ENCODE measurements around the gene PAIP2B. TPM values are rescaled to one million over a fixed set of nuclear protein-coding genes. Genes with fewer than 3 reads are reported as not detected.
"Not testable (repeated sequence)": the region's sequence is repeated elsewhere in the genome, so short reads cannot be mapped to it uniquely, and the experiment has no call there.

PAIP2B gene
- polyA plus RNA-seq, 1 donor, result 5.1 TPM

GRCh38 chr2:71216501-71216900 is 10.4 kb downstream of the PAIP2B start:
- no peak for DNase-seq (ENCODE audit: low read depth)

- DNase-seq (ENCODE audit: low read depth), result no peak
These were observed 11.5 kb downstream of the PAIP2B start for GRCh38 chr2:71215447-71215846.

GRCh38 chr2:71212336-71212735 is 14.6 kb downstream of the PAIP2B start:
- DNase-seq (ENCODE audit: low read depth), result no peak

DNA sequence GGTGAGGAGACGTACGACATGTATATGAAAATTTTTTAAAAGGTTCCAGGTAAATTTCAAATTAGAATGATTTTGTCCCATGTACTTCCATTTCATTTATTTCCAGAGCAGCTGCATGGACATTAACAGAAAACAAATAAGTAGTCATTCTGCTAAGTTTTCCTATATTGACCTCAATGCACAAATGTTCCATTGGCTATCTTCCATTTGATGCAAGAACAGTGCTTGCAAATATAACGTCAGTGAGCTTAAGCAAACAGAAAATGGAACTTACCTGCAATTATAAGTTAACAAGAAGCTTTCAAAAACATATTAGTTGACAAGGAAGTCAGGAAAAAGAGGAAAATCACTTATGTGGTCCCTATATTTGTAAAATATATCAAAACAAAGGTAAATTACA is 16.6 kb downstream of the PAIP2B start:
- DNase-seq (ENCODE audit: low read depth), result no peak

DNA sequence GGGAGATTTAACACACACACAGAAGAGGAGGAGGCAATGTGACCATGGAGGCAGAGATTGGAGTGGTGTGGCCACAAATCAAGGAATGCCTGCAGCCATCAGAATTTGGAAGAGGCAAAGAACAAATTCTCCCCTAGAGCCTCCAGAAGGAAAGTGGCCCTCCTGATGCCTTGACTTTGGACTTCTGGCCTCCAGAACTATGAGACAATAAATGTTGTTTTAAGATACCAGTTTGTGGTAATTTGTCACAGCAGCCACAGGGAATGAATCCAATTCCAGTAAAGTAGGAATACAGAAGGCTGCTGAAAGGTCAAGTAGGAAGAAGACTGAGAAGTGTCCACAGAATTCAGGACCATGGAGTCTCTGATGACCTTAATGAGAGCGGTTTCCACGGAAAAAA is 18.1 kb downstream of the PAIP2B start:
- DNase-seq (ENCODE audit: low read depth), result no peak

- DNase-seq (ENCODE audit: low read depth), result no peak
These were observed 19.3 kb downstream of the PAIP2B start for GRCh38 chr2:71207601-71208000.

DNA sequence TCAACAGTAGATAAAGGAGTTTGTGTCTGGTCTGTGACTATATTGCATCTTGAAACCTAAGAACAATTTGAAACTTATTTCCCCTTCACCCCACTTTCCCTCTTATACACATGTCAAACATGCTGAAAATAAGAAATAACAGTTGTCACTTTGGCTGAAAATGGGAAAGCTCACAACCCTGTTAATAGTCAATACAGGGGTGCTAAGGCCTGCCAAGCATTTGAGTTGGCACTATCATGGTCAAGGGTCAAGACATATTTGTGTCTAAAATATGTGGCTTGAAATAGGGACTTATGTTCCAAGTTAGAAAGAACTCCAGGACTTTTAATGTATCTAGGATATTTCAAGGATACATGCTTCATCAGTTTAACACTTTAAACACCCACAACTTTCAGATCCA is 20.6 kb downstream of the PAIP2B start:
- DNase-seq (ENCODE audit: low read depth), result no peak

DNA sequence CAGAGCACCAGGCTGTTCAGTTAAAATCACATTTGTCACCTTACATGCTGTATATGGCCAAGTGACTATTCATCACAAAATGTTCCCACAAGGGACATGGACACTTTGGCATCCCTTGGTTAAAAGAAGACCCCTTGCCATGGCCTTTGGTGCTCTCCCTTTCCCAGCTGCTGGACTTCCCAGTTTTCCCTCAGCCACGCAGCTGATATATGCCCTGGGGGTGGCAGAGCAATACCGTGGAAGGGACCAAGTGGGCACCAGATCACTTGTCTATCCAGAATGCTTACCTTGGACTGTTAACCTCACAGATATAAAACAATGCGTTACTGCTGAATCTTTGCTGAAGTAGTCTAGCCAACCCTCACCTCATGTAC is 35.3 kb downstream of the PAIP2B start:
- no peak for DNase-seq (ENCODE audit: low read depth)

DNA sequence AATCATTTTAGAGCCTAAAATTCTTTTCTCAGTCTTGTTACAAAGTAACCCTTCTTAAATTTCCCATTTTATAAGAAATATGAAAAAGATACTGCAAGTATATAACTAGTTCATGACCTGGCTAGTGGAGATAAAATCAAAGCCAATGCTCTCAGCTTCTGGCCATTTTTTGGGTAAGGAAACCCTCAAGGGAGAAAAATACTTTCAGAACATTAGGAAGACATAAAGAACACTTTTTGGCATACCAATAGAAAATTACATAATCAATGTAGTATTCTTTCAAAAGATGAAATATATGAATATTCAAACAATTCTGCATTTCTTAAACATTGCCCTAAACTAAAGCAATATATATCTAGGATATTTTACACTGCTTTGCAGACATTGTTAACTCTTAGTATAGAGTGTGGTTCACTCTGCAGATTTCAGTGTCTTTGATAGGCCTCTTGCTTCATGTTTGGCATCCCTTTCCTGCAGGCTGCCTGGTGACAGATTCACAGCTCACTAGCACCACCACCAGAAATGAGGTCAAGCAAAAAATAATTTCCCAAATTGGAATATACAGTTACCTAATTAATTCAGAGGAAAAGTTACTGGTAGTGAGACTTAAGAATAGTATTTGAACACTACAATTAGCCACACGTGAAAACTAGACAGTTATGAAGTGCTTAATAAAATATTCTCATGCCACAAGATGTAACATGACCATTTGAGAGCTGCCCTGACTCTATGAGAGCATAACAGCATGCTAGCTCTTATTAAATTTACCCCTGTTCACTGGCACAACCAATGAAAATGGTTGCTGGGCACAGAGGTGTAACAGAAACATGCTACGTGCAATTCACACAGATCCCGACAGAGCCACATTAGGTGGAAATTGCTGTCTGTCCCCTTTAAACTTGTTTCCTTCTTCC is 36.0 kb downstream of the PAIP2B start:
- DNase-seq (ENCODE audit: low read depth), result peak; percentile 28

- no peak for DNase-seq (ENCODE audit: low read depth)
These were observed 39.3 kb downstream of the PAIP2B start for GRCh38 chr2:71187589-71187988.

DNA sequence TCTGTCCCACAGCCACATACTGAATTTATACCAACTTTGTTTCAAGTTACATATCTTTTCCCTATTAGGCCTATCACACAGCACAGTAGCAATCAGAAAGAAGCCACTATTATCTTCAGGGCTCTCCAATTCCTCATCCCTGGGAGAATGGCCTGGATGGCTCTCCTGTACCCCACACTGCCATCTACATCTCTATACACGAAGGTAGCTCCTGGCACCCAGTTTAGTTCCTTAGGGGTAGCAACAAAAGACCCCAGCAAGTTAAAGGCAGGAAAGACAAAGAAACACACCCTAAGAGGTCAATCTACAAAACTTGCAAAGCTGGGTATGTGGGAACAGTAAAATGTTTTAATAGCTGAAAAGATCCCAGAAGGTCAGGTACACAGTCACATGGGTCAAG is 39.9 kb downstream of the PAIP2B start:
- DNase-seq (ENCODE audit: low read depth), result no peak

DNA sequence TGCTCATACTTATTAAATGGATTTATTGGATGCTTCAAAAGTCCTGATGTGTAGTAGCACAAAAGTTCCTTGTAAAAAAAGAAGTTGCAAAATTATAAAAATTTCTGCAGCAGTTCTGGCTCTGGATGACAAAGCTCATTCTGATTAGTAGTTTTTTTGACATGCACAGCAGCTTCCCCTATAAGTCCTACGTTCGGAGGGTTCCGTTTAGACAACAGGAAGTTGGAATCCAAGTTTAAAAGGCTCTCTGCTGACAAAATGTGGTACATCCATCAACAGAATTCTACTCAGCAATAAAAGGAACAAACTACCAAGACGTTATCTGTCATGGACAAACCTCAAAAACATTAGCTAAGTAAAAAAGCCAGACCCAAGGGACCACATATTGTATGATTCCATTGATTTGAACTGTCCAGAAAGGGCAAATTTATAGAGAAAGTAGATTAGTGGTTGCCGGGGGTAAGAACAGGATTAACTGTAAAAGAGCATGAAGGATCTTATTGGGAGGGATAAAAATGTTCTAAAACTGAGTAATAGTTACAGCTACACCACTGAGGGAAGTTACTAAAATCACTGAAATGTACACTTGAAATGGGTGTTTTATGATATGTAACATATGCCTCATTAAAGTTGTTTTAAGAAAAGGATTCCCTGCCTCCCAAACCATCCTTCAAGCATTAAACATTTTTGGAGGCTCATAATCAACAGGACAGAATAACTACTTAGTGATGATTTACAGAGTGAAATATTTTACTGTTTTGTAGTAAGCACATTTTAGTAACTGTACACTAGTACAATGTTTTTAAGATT is 43.4 kb downstream of the PAIP2B start:
- DNase-seq (ENCODE audit: low read depth), result not testable (repeated sequence)

GRCh38 chr2:71181316-71181715 is 45.6 kb downstream of the PAIP2B start:
- DNase-seq (ENCODE audit: low read depth), result no peak

GRCh38 chr2:71178836-71179235 is 48.1 kb downstream of the PAIP2B start:
- not testable (repeated sequence) for DNase-seq (ENCODE audit: low read depth)

DNA sequence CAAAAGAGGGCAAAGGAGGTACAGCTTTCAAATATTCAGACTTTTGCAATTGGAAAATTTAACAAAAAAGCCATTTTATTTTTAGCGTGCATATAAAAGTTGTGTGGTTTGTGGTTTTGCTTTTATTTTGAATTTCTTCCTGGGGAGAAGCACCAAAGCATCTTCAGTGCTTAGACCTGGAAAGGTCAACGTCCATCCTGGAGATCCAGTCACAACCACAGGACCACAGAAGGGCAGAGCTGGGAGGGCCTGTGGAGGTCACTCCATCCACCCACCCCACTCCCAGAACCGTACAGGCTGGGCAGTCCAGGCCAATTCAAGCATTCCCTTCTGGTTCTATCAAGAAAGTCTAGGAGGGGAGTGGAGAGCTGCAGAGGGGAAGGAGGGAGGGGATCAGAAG is 52.7 kb downstream of the PAIP2B start:
- DNase-seq (ENCODE audit: low read depth), result no peak

DNA sequence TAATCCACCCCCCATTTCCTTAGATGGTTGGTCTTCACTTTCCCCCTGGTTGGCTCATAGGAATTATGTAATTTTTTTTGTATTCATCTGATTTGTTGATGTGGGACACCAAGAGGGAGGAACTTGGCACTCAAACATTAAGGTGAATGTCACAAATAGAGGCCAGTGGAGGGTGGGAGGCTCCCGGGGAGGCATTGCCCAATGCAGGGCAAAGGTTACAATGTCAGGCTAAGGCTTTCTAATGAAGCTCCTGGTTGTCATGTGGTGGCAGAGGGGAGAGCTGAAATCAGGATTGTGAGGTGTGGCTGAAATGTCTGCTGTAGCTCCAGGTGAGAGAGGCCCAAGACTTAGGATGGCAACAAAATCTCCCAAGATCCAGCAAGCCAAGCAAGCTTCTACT is 53.8 kb downstream of the PAIP2B start:
- no peak for DNase-seq (ENCODE audit: low read depth)

DNA sequence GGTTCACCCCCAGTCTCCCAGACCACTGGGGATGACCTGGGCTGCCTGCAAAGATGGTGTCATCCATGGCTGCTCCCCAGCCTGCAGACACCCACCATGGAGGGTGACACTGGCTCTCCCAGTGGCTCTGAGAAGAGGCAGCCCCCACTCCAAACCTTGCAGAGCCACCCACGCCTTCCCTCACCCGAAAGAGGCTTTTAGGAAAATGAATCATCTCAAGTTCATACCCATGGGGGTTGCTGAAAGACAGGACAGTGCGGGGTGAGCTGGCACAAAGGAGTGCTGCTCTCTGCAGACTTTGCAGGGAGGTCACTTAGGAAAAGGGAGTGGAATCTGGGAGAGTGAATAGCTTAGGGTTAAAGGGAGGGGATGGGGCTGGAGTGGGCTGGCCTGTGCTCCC is 60.1 kb downstream of the PAIP2B start:
- no peak for DNase-seq (ENCODE audit: low read depth)

GRCh38 chr2:71157124-71157793 is 69.6 kb downstream of the PAIP2B start:
- DNase-seq (ENCODE audit: low read depth), result peak; percentile 19

GRCh38 chr2:71156573-71156972 is 70.3 kb downstream of the PAIP2B start:
- peak; percentile 24 for DNase-seq (ENCODE audit: low read depth)

- DNase-seq (ENCODE audit: low read depth), result no peak
These were observed 71.1 kb downstream of the PAIP2B start for GRCh38 chr2:71155846-71156245.

- DNase-seq (ENCODE audit: low read depth), result no peak
These were observed 72.1 kb downstream of the PAIP2B start for GRCh38 chr2:71154798-71155197.

DNA sequence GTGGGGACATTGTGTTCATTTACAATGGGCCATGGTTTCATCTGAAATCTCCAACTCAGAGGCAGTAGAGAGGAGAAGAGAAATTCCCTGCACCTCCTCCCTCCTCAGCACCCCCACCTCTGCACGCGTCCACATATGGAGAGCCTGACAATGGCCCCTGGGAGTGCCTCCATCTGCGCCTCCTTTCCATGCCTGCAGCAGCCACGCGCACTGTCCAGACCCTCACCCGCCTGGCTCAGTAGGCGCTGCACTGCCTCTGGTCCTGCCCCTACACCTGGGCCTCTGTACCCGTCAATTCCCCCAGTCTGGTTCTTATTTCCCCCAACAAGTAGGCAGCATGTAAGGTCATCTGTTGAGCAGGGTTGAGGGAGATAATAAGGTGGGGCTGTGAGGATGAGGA is 72.6 kb downstream of the PAIP2B start:
- no peak for DNase-seq (ENCODE audit: low read depth)

All from forelimb muscle (tissue), 1 donor.